HG02981 (cell line): ENCODE data around the gene EMC9.
A peak's percentile ranks its signal among the peaks of the same experiment; 100 is the strongest.

Experiments used
- ATAC-seq: cut with Tn5 transposase; IDR thresholded peaks from one replicate; pipeline ENCODE4 v1.9.1; 2021; ENCODE audit warnings: mild to moderate bottlenecking, moderate library complexity; ENCODE audit not compliant: unreplicated experiment

Gene EMC9

GRCh38 chr14:24132061-24132685 is 9.2 kb downstream of the EMC9 start:
- ATAC-seq = no peak

DNA sequence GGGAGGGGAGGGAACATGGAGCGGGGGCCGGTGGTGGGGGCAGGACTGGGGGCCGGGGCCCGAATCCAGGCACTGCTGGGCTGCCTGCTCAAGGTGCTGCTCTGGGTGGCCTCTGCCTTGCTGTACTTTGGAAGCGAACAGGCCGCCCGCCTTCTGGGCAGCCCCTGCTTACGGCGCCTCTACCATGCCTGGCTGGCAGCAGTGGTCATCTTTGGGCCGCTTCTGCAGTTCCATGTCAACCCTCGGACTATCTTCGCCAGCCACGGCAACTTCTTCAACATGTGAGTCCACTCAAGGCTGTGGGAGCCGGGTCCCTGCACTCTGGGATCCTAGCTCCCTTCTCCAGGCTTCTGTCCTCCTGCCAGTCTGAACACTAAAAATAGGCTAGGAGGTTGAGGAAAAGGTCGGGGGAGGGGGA is 9.8 kb downstream of the EMC9 start:
- ATAC-seq = no peak

- ATAC-seq = no peak
Measured at GRCh38 chr14:24130717-24131548, 10.5 kb downstream of the EMC9 start.

GRCh38 chr14:24130380-24130716 is 11.0 kb downstream of the EMC9 start, which contains the start of gene FITM1:
Gene FITM1, plus strand, starts transcription at chr14:24130659. Its CDS starts 905 bp downstream, at chr14:24131564.
- ATAC-seq = no peak

DNA sequence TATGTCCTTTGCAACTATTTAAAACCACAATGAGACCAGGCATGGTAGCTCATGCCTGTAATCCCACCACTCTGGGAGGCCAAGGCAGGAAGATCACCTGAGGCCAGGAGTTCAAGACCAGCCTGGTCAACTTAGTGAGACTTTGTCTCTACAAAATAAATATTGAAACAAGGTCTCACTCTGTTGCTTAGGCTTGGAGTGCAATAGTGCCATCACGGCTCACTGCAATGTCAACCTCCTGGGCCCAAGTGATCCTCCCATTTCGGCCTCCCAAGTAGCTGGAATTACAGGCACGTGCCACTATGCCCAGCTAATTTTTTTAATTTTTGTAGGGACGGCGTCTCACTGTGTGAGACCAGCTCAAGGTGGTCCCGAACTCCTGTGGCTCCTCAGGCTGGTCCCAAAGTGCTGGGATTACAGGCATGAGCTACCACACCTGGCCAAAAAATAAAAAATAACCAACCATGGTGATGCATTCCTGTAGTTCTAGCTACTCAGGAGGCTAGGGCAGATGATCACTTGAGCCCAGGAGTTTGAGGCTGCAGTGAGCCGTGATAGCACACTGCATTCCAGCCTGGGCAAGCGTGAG is 11.9 kb downstream of the EMC9 start:
- ATAC-seq = no peak

DNA sequence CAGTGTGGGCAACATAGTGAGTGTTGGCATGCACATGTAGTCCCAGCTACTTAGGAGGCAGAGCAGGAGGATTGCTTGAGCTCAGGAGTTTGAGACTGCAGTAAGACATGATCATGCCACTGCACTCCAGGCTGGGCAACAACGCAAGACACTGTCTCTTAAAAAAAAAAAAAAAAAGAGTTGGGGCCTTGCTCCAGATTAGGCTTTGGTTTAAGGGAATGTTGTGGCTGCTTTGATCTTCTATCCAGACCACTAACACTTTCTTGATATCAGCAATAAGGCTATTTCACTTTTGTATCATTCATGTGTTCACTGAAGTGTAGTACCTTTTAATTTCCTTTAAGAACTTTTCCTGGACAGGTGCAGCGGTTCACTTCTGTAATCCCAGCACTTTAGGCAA is 13.7 kb downstream of the EMC9 start:
- ATAC-seq = no peak

GRCh38 chr14:24126939-24127338 is 14.5 kb downstream of the EMC9 start:
- ATAC-seq = no peak

DNA sequence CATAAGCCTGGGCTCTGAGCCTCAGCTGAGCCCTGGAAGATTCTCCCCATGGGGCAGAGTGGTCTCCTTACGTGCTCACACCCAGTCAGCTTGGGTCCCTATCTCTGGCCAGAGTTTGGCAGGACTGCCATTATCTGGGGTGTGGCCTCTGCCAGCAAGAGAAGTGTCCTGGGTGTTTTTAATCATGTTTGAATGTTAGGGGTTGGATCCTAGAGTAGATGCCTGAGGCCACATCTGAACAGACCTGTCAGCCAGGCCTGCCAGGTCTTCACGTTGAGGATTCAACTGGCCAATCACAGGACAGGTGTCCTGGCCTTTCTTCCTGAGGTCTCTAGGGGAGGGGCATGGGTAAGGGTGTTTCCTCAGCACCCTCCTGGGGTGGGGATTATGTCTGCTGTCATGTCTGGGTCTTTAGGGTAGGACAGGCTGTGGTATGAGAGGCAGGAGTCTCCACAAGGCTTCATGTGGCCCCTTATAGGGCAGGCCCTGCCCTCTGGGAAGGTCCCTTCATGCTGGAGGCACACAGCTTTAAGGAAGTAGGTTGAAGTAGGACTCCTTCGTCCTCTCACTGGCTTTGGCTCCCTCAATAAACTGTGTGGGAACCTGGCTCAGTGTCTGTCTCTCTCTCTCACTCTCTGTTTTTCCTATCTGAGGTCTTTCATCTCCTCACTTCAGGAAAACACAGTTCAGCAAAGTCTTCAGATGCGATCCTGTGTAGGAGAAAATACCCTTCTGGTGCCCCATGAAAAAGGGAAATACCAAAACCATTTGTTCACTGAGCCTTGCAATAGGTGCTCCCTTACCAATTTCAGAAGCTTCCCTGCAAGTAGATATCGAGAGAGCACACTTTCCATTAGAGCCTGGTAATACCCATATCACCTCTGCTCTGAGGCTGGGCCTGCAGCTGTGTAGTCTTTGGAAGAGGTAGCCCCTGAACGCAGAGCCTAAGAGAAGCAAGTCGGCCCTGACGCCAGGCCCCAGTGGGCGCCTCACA is 17.7 kb downstream of the EMC9 start:
- peak; percentile 45 for ATAC-seq

GRCh38 chr14:24122898-24123297 is 18.5 kb downstream of the EMC9 start:
- ATAC-seq = no peak

DNA sequence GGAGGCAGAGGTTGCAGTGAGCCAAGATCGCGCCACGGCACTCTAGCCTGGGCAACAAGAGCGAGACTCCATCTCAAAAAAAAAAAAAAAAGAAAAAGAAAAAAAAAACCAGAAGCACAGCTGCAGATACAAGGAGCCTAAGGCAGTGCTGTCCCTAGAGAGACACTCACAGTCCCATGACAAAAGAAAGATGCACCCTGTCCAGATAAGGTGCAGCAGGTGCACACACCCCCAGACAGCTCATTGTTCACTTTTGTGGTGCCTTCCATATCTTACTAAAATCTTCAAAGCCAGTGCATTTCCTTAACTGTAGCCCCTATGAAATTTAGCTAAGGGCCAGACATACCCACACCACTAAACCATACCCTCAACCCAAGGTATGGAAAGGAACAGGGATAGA is 19.0 kb downstream of the EMC9 start:
- ATAC-seq = no peak

DNA sequence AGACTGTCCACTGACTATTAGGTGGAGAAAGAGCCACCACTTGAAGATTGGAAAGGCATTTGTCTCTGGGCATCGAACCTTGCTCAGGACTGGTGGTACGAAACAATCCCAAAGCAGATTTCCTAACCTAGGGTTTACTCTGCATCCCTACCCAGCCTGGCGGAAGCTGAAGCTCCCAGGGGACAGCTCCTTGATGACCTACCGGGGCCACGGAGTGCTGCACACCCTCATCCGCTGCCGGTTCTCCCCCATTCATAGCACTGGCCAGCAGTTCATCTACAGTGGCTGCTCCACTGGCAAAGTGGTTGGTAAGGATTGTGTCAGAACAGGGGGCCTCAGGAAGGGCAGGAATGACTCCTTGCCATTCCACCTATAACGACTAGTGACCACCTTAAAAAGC is 20.2 kb downstream of the EMC9 start:
- no peak for ATAC-seq

DNA sequence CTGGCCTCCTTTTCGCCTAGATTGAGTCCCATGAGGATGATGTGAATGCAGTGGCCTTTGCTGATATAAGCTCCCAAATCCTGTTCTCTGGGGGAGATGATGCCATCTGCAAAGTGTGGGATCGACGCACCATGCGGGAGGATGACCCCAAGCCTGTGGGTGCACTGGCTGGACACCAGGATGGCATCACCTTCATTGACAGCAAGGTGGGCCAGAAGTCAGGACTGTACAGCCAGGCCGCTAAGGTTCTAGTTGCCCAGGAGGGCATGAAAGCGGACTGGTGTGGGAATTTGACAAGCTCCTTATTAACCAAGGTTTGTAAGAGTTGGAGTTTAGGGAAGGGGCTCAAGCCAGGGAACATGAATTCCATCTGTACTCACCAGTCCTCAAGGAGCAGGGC is 21.7 kb downstream of the EMC9 start:
- ATAC-seq = no peak

DNA sequence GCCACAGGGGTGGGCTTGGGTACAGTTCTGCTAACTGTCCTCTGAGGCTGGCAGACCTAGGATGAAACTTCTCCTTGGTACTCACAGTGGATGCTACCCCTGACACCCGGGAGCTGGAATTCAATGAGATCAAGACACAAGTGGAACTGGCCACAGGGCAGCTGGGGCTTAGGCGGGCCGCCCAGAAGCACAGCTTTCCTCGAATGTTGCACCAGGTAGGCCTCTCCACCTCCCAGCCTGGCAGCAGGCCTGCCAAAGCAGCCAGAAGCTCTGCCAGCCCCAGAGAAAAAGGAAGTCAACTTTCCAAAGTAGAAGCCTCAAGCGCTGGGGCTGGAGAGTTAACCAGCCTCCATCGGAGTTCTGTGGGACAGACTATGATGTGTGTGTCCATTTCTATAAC is 24.2 kb downstream of the EMC9 start:
- no peak for ATAC-seq

- no peak for ATAC-seq
Measured at GRCh38 chr14:24116128-24116814, 25.1 kb downstream of the EMC9 start.

GRCh38 chr14:24115422-24116127 is 25.8 kb downstream of the EMC9 start:
- no peak for ATAC-seq

- ATAC-seq = peak; percentile 81
Measured at GRCh38 chr14:24114532-24115421, 26.6 kb downstream of the EMC9 start, which contains the start of the genes DCAF11 and NRL. Gene DCAF11, plus strand, starts transcription at chr14:24114777. Its CDS starts 818 bp downstream, at chr14:24115595. Gene NRL, minus strand, starts transcription at chr14:24114949. Its CDS starts 32,101 bp downstream, at chr14:24082848.

- ATAC-seq = peak; percentile 29
Measured at GRCh38 chr14:24113801-24114531, 27.4 kb downstream of the EMC9 start.

DNA sequence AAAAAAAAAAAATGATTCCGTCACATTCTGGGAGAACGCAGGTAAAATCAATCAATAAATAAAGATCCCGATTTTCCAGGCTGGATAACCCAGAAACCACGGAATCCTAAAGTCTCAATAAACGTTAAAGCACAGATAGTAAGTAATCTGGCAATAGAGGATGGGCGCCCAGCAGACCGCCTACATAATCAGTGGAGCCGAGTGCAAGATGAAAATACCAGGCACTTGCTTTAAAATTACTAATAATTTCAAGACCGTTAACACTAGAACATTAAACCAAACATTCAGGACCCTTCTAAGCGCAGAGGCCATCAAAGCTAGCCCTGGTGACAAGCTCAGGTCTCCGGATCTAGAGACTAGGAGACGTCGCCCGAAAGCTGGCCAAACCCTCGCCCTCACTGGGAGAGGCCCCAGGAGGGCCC is 28.0 kb downstream of the EMC9 start:
- no peak for ATAC-seq
